ENCODE measurements around the gene ABCA2.

Gene ABCA2, protein sequence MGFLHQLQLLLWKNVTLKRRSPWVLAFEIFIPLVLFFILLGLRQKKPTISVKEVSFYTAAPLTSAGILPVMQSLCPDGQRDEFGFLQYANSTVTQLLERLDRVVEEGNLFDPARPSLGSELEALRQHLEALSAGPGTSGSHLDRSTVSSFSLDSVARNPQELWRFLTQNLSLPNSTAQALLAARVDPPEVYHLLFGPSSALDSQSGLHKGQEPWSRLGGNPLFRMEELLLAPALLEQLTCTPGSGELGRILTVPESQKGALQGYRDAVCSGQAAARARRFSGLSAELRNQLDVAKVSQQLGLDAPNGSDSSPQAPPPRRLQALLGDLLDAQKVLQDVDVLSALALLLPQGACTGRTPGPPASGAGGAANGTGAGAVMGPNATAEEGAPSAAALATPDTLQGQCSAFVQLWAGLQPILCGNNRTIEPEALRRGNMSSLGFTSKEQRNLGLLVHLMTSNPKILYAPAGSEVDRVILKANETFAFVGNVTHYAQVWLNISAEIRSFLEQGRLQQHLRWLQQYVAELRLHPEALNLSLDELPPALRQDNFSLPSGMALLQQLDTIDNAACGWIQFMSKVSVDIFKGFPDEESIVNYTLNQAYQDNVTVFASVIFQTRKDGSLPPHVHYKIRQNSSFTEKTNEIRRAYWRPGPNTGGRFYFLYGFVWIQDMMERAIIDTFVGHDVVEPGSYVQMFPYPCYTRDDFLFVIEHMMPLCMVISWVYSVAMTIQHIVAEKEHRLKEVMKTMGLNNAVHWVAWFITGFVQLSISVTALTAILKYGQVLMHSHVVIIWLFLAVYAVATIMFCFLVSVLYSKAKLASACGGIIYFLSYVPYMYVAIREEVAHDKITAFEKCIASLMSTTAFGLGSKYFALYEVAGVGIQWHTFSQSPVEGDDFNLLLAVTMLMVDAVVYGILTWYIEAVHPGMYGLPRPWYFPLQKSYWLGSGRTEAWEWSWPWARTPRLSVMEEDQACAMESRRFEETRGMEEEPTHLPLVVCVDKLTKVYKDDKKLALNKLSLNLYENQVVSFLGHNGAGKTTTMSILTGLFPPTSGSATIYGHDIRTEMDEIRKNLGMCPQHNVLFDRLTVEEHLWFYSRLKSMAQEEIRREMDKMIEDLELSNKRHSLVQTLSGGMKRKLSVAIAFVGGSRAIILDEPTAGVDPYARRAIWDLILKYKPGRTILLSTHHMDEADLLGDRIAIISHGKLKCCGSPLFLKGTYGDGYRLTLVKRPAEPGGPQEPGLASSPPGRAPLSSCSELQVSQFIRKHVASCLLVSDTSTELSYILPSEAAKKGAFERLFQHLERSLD (N-terminal part only)

DNA sequence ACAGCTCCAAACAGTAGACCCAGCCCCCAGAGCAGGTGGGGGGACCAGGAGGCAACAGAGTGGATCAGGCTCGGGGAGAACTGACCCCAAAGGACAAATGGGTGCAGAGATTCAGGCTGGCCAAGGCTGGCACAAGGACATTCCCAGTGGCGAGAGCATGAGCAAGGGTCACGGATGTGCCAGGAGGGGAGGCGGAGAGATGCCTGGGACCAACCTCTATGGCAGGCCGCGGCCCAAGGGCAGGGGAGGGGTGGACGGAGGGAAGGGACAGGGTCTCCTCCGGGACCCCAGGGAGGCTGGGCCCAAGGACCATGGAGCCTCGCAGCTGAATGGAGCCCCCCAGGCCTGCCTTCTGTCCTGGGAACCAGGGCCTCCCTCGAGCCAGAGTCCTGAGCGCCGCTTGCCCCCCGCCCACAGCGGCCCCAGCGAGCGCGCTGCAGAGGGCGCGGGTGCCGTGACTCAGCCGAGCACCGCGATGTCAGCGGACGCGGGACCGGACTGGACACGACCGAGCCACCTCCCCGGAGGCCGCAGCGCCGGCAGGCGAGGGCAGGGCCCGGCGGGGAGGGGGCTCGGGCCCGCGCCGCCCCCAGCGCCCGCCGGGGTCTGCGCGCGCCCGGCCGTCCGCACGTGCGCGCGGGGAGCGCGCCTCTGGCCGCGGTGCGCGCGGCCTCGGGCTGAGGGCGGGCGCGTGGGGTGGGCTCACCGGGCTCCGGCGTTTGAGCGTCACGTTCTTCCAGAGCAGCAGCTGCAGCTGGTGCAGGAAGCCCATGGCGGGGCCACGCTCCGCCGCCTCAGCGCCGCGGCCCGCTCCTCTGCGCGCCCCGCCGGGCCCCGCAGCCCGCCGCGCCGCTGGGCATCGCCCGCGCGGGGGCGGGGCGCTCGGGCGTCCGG is at the start of gene ABCA2:
ABCA2 (minus strand) TSS at position 869 of the 894 bp plus-strand sequence; CDS start at position 772, 97 bp downstream.
- DNase-seq, result peak; percentile 35

DNA sequence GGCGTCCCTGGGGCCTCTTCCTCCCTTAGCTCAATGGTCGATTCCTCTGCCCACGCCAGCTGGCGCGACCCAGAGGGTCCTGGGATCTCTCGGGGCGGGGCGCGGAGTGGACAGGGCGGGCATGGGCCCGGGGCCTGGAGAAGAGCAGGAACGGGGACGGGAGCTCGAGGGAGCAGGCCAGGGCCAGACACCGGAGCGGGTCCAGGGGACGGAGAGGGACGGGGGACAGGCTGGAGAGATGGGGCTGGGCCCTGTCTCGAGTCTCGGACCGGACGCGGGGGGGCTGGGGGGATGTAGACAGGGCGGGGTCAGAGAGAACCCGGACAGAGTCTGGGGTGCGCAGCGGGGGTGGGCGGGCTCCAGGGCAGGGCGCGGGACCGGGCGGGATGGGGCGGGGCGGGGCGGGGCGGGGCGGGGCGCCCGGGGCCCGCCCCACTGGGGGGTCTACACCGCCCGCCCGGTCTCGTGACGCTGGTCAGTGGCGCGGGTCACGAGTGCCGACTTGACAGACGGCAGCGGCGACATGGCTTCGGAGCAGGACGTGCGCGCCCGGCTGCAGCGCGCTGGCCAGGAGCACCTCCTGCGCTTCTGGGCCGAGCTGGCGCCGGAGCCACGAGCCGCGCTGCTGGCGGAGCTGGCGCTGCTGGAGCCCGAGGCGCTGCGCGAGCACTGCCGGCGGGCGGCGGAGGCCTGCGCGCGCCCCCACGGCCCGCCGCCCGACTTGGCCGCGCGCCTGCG is 49.1 kb upstream of the ABCA2 start, which contains the start of gene UAP1L1:
UAP1L1 (plus strand) TSS at position 508 of the 738 bp plus-strand sequence; CDS start at position 524, 16 bp downstream.
- DNase-seq, result no peak

DNA sequence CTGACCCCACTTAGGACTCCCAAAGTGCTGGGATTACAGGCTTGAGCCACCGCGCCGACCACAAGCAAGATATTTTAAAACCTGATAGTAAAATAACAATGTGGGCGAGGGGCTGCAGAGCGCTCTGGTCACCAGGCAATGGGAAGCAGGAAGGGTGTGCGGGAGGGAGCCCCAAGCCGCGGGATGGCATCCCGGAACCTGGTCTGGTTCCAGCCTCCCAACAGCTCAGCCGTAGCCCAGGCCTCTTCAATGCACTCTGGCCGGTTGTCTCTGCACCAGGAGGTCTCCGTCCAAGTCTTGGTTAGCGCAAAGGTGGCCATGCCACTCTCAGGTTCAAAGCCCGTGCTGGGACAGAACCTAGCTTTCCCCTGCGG is 48.6 kb upstream of the ABCA2 start:
- DNase-seq, result no peak

DNA sequence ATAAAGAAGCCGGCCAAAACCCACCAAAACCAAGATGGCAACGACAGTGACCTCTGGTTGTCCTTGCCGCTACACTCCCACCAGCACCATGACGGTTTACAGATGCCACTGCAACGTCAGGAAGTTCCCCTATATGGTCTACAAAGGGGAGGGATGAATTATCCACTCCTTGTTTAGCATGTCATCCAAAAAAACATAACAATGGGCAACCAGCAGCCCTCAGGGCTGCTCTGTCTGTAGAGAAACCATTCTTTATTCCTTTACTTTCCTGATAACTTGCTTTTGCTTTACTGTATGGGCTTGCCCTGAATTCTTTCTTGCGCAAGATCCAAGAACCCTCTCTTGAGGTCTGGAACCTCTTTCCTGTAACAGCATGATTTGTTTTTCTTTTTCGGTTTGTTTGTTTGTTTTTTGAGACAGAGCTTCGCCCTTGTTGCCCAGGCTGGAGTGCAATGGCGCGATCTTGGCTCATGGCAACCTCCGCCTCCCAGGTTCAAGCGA is 47.3 kb upstream of the ABCA2 start:
- no peak for DNase-seq

DNA sequence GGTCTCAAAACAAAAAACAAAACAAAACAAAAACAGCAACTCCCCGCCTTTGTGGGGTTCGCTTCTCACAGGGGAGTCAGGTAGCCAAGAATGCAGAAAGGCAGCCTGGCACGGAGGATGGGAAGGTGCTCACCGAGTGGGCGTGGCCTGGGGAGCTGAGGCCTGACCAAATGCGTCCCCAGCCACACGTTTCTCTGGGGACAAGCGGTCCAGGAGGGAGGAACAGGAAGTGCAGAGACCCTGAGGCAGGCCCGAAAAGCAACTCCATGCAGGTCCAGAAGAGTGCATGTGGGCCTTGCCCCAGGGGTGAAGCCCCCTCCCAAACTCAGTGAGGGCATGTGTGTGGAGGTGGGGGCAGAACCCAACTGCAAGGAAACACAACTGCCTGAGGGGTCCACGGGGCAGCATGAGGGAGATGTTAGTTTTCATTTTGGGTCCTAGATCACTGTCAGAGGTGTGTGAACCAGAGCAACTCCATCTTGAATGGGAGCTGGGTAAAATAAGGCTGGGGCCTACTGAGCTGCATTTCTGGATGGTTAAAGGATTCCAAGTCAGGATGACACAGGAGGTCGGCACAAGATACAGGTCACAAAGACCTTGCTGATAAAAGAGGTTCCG is 46.7 kb upstream of the ABCA2 start:
- no peak for DNase-seq

DNA sequence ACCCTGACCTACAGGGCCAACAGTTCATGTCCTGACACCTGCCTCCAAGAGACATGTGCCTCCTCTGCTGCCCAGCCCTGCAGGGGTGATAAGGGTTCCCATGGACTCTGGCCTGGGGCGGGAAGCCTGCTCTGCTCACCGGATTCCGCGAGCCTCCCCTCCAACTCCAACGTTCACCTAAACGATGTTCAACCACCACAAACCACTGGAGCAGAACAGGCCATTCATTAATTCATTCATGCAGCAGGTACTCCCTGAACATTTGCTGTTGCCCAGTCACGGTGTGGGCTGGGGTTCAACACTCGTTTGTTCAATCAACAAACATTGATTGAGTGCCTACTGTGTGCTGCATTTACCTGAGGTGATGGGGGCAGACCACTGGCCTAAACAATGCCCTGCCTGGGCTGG is 46.0 kb upstream of the ABCA2 start:
- DNase-seq, result no peak

DNA sequence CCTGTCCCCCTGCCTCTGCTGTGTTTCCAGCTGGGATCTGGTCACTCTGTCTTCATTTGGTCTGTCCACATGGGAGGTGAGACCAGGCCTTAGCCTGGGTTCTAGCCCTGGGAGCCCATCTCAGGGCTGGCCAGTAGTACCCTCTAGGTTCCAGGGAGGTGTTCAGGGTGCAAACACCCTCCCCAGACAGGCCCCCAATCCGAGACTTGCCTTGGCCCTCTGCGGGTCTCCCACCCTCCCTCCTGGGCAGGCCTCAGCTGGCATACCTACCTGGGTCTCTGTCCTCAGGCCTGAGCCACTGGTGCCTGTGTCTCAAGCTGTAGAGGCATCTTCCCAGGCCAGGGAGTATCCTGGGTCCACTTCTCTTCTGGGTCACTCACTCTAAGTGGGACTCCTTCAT is 43.2 kb upstream of the ABCA2 start:
- DNase-seq, result no peak

DNA sequence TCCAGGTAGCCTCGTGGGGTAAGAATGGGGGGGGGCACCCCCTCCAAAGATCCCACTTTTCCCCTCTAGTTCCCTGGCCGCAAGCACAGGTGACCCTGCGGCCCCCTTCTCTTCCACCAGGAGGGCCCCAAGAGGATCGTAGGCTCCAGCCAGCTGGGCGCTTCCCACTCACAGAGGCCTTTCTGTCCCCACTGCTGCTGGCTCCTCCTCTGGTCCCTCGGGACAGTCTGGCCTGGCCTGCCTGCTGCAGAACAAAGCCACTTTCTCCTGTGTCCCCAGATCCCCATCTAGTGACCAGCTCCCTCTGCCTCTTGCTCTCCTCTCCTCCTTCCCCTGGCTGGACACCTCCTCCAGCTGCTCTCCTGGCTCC is 42.9 kb upstream of the ABCA2 start:
- DNase-seq, result no peak

DNA sequence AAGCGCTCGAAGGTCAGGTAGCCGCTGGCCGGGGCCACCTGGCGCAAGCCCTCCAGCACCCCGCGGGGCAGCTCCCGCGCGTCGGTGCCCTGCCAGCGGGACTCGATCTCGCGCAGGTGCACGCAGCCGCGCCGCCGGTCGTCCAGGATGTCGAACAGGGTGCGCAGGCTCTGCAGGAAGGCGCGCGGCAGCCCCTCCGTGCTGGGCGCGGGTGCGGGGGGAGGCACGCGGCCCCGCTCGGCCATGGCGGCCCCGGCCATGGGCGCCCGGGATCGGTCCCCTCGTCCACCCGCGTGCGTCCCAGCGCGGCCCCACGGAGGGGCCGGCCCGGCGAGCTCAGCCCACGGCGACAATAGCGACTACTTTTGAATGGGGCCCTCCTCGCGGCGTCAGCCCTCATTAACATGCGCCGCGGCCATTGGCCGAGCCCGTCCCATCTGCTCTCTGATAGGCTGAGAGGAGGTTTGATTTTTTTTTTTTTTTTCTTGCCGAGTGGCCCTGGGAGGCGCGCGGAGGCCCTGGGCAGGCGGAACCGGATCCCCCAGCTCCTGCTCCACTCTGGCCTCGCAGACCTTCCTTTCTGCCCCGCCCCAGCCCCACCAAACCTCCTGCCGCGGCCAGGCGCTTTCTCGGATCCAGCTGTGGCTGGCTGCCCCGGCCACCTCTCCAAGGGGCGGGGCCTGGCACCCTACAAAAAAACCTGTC is 42.3 kb upstream of the ABCA2 start, which contains the start of gene SAPCD2:
SAPCD2 (minus strand) TSS at position 357 of the 705 bp plus-strand sequence; CDS start at position 260, 97 bp downstream.
- DNase-seq, result peak; percentile 72

DNA sequence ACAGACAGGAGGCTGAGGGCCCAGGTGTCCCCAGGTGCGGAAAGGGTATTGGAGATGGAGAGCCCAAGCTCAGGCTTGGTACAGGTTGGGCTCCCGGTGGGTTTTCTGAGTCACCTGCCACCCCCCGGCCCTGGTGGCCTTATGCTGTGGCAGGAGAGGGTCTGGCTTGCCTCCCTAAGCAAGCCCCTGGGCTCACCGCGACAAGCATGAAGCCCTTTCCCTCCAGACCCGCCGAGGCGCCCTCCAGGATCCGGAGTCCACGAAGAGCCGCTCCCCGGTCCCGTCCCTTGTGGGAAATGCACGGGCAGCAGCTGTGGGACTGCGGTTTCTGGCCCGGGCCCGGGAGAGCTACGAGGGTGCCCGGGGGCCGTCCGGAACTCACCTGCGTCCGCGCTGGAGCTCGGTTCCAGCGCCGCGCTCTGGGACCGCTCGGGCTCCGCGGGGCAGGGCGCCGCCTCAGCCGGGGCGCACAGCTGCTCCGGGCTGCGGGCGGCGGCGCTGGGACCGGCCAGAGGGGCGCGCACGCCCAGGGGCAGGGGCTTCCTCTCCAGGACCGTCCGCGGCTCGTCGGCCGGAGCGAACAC is 41.6 kb upstream of the ABCA2 start:
- no peak for DNase-seq

DNA sequence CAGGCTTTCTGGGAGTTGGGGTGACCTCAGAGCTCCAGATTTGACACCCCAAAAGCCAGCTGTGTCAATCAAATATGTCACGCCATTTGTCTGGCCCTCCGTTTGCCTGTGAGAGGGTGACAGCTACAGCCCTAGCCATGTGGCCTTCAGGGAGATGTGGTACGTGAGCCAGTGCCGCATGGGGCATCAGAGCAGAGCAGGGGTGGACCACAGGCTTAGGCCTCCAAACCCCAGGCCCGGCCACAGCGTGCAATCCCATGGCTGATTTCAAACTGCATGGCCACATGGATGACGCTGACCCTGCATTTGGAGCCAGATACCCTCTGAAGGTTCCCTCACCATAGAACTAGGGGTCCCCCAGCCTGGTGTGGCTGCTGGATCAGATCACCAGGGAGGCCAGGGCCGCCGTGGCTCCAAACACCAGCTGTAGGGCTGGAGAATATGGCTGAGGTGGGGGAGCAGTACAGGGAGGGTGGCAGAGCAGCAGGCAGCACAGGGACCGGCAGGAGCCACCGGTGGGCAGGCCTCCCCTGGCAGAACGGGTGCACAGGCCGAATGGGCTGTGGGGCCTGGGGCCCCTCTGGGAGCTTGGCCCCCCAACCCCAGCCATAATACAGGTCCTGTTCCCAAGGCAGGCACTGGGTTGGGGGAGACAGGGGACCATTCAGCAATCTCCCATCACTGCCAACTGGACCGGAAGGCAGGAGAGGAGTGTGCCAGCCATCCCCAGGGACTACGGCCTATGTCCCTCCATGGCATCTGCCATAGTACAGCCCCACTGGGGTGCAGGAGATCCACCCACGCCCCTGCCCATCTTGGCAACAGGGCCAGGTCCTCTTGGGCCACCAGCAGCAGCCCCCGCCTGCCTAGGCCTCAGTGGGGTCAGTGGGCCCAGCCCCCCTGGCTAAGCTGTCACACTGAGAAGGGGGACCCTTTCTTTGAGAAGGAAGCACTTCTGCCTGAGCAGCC is 40.8 kb upstream of the ABCA2 start:
- DNase-seq, result no peak

DNA sequence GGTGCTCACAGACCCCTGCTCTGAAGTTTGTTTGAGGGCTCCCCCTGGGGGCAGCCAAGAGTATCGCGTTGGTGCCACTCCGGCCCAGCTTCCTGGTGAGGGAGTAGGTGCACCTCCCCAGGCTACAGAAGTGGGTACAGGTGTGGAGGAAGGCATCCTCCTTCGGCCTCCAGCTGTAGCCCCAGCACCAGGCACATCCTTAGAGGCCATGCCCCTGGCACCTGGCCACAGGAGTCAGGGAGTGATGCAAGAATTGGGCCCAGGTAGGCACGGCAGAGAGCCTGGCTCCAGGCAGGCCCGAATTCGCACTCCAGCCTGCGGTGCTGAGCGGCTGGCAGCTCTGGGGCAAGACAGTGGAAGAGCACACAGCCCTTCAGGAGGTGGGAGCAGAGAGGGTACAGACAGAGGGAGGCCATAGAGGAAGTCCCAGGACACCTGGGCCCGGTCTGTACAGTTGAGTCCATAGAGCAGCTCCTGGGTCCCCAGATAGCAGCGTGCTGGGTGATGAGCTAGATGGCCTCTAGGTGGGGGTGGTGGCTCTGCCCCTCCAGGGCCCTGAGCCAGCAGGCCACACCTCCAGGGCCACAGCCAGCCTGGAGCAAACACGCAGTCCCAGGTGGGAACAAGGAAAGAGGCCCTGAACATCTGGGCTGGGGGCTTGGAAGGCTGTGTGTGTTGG is 40.0 kb upstream of the ABCA2 start:
- DNase-seq, result peak; percentile 59

DNA sequence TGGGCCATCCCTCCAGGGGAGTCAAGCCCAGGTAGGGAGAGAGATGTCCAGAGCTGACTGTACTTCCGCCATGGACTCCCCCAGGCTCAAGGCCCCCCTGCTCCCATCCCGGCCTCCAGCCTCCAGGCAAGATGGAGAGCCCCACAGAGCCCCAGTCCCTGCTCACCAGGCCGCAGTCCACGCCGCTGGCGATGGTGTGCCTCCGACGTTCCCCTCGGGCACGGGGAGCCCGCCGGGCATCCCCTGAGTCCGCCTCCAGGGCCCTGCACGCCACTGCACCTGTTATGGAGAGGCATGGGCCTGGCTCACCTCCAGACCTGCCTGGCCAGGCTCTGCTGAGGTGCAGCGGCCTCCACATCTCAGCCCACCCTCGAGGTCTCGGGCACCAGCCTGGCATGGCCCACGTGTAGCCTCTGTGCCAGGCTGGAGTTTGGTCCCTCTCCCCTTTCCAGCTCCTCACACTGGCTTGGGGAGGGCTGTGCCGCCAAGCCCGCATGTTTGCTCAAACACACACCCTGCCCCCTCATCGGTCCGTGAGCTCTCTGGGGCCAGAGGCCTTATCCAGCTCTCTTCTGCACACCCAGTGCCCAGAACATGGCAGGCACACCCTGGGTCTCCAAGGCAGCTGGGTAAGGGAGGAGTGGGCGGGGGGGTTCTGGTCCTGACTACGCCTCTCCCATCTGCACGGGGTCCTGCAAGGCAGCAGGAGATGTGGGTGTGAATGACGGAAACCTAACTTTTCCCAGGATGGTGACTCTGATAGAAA is 38.2 kb upstream of the ABCA2 start:
- no peak for DNase-seq

DNA sequence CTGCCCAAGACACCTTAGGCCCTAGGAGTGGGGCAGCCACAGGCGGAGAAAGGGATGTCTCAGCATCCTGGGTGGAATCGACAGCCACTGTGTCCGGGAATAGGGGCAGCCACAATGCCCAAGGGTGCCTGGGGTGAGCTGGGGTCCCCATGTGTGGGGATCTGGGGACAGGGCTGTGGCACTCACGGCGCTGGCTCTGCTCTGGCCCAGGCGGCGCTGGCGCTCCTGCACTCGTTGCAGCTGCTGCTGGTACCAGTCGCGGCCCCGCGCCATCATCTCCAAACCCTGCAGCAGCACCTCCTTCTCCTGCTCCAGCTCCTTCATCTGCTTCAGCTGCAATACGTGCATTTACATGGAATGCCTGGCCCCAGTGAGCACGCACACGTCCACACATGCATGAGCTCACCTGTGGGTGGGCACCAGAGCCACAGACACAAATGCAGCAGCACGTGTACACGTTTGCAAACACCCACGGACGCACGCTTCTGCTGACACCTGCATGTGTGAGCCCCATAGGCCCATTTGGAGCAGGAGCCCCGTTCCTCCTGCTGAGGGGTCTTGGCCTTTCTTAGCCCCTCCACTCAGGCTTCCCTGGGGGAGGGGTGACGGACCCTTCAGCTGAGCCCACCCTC is 37.4 kb upstream of the ABCA2 start:
- DNase-seq, result no peak

DNA sequence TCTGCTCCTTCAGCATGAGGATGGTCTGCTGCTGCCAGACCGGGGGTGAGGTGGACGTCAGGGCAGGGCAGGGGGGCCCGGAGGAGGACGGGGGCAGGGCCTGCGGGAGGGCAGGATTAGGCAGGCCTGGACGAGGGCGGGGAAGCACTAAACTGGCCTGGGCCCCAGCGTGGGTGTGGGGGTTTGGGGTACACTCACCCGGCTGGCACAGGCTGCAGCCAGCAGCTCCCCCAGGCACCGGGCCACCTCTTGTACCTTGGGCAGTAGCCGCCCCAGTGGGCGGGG is 36.8 kb upstream of the ABCA2 start:
- DNase-seq, result no peak
